ENCODE results near the gene ADCK2.
"Not testable (repeated sequence)": the region's sequence is repeated elsewhere in the genome, so short reads cannot be mapped to it uniquely, and the experiment has no call there.

The ADCK2 gene

DNA sequence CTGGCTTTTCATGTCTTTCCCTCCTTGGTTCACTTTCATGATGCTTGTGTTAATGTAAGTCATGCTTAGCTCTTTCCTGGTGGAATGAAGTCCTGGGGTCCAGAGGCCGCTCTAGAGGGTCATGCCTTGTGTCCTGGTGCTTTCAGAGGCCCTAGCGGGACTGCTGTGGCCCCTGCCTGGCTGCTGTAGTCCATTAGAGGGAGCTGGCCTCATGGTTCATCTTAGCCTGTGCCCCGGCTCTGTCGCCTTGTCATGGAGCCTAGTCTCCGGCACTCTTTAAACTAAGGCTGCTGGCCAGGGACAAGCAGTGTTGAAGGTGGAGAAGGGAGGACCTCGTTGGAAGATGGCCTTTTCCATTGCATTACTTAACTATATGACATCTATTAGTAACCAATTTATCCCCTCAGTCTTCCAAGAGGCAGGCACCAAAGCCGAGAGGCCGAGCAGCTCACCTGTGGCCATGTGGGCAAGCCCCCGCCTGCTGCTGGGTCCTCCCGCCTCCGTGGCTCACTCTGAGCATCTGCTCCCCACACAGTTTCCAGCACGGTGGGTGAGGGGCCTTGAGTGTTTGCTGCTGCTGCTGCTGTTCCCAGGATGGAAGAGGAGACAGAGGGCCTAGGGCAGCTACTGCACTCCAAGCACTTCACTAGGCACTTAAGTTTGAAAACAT, 18.8 kb downstream of the ADCK2 start:
- Mint-ChIP-seq H3K4me1 (peaks cover 5% of the 10 kb centered on the region), H3K27me3 (ENCODE audit: low read depth) (no peaks in the 10 kb centered on the region), H3K36me3 (ENCODE audit: low read depth) (peaks cover 8% of the 10 kb centered on the region), H3K27ac (no peak overlapping the region), H3K9me3 (no peaks in the 10 kb centered on the region), H3K4me3 (no peak overlapping the region)
- TF ChIP-seq CTCF (IDR thresholded peaks at IDR 0.05; ENCODE audit: unreplicated experiment in 3 of 3) = no peak

- not testable (repeated sequence) for H3K27me3 Mint-ChIP-seq (ENCODE audit: low read depth); H3K9me3 Mint-ChIP-seq
- peak overlapping the region in 1 of 3 experiments; percentile 19 for H3K27ac Mint-ChIP-seq
Measured at GRCh38 chr7:140693849-140694248, 21.1 kb downstream of the ADCK2 start.

GRCh38 chr7:140694592-140694991, 21.8 kb downstream of the ADCK2 start:
- H3K9me3 Mint-ChIP-seq = no peaks in the 10 kb centered on the region
- H3K4me3 Mint-ChIP-seq = peak overlapping the region; percentile 28 to 66 (median 52)
- no peak for TF ChIP-seq CTCF (IDR thresholded peaks at IDR 0.05; ENCODE audit: unreplicated experiment in 3 of 3)
- H3K27ac Mint-ChIP-seq = peak overlapping the region in 2 of 3 experiments; percentile 19 to 29
- H3K36me3 Mint-ChIP-seq (ENCODE audit: low read depth) = peaks cover 18% of the 10 kb centered on the region
- no peaks in the 10 kb centered on the region for H3K27me3 Mint-ChIP-seq (ENCODE audit: low read depth)
- H3K4me1 Mint-ChIP-seq = peaks cover 31% of the 10 kb centered on the region

More at GRCh38 chr7:140693849-140694248, 21.1 kb downstream of the ADCK2 start:
- Mint-ChIP-seq H3K4me1 (peaks cover 25% of the 10 kb centered on the region), H3K36me3 (ENCODE audit: low read depth) (peaks cover 14% of the 10 kb centered on the region)
- not testable (repeated sequence) for H3K4me3 Mint-ChIP-seq

GRCh38 chr7:140695381-140695780, 22.6 kb downstream of the ADCK2 start:
- Mint-ChIP-seq H3K4me3 (peak overlapping the region; percentile 38 to 59 (median 41)), H3K36me3 (ENCODE audit: low read depth) (peaks cover 20% of the 10 kb centered on the region), H3K9me3 (no peaks in the 10 kb centered on the region), H3K27ac (peak overlapping the region; percentile 96 to 100 (median 100)), H3K27me3 (ENCODE audit: low read depth) (no peaks in the 10 kb centered on the region), H3K4me1 (peaks cover 33% of the 10 kb centered on the region)
- no peak for TF ChIP-seq CTCF (IDR thresholded peaks at IDR 0.05; ENCODE audit: unreplicated experiment in 3 of 3)

DNA sequence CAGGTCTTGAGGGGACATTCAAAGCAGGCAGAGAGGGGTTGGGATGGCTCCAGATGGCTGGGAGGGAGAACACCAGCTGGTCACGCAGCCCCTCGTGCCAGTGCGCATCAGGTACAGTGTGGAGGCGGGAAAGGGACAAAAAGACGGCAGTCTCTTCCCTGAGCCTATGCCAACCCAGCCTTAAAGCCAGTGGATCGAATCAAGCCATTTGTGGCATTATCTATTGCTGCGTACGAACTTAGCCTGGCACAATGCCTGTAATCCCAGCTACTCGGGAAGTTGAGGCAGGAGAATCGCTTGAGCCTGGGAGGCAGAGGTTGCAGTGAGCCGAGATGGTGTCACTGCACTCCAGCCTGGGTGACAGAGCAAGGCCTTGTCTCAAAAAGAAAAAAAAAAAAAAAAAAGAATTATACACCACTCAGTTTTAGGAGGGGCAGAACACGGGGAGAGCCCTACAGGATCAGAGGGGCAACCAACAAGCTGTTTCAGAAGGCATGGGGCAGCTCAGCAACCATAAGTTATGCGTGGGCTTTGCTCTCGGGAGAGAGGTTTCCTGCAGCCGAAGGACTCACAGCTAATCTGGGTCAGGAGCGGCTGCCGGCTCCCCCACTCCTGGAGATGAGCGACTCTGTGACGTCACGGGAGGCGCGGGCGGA, 23.4 kb downstream of the ADCK2 start:
- no peaks in the 10 kb centered on the region for H3K27me3 Mint-ChIP-seq (ENCODE audit: low read depth)
- H3K4me3 Mint-ChIP-seq = peak overlapping the region; percentile 97 to 99 (median 97)
- peaks cover 33% of the 10 kb centered on the region for H3K4me1 Mint-ChIP-seq
- H3K9me3 Mint-ChIP-seq = no peaks in the 10 kb centered on the region
- no peak for TF ChIP-seq CTCF (IDR thresholded peaks at IDR 0.05; ENCODE audit: unreplicated experiment in 3 of 3)
- H3K36me3 Mint-ChIP-seq (ENCODE audit: low read depth) = peaks cover 20% of the 10 kb centered on the region
- peak overlapping the region; percentile 96 to 100 (median 100) for H3K27ac Mint-ChIP-seq

DNA sequence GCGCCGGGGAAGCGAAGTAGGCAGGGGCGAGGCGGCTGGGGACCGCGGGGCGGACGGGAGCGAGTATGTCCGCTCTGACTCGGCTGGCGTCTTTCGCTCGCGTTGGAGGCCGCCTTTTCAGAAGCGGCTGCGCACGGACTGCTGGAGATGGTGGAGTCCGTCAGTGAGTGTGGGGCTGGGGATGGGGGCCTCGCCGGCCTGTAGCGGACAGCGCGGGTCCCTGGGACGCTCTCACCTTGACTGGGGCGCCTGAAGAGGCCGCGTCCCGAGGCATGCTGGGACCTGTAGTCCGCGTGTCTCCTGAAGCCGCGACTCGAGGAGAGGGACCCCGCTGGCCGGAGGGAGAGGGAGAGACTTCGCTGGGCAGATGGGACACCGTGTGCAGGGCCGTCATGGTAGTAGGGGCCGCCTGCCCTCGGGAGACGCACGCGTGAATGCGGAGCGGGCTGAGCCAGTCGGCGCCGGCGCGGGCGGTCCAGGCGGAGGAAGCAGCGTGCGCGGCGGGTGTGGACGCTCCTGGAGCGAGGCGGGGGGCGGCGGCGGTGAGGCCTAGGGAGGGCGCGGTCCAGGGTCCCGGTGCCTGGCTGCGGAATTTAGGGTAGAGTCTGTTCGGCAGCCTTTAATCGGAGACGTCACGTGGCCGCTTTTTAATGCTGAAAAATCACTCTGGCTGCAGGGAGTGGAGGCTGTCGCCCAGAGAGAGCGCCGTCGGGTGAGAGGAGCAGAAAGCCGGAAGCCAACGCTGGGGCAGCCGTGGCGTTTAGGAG, 24.1 kb downstream of the ADCK2 start, which contains the start of gene NDUFB2:
Gene NDUFB2, plus strand, starts transcription at position 29 of the 767 bp plus-strand sequence. Its CDS starts 37 bp downstream, at position 66.
- Mint-ChIP-seq H3K27me3 (ENCODE audit: low read depth) (no peaks in the 10 kb centered on the region), H3K4me1 (peaks cover 33% of the 10 kb centered on the region), H3K9me3 (no peaks in the 10 kb centered on the region), H3K27ac (peak within 1 kb of the TSS; percentile 96 to 100 (median 100)), H3K36me3 (ENCODE audit: low read depth) (peaks cover 16% of the 10 kb centered on the region), H3K4me3 (peak within 1 kb of the TSS; percentile 97 to 99 (median 97))
- TF ChIP-seq CTCF (IDR thresholded peaks at IDR 0.05; ENCODE audit: unreplicated experiment in 3 of 3) = no peak
